ENCODE results near the gene GALNT11.

The GALNT11 gene

GRCh38 chr7:152085131-152085530, 59.7 kb downstream of the GALNT11 start:
- DNase-seq (ENCODE audit: low spot score) = no peak
- no peak for TF ChIP-seq CTCF (IDR thresholded peaks at IDR 0.05)
- H3K27ac ChIP-seq = no peak overlapping the region
- H3K4me3 ChIP-seq = no peak overlapping the region

- Histone ChIP-seq H3K4me3 (no peak overlapping the region), H3K27ac (no peak overlapping the region)
- no peak for DNase-seq (ENCODE audit: low spot score)
- TF ChIP-seq CTCF (IDR thresholded peaks at IDR 0.05) = no peak
Measured at GRCh38 chr7:152086513-152086912, 61.0 kb downstream of the GALNT11 start.

GRCh38 chr7:152089183-152089582, 63.7 kb downstream of the GALNT11 start:
- TF ChIP-seq CTCF (IDR thresholded peaks at IDR 0.05) = no peak
- H3K27ac ChIP-seq = no peak overlapping the region
- no peak for DNase-seq (ENCODE audit: low spot score)
- no peak overlapping the region for H3K4me3 ChIP-seq

DNA sequence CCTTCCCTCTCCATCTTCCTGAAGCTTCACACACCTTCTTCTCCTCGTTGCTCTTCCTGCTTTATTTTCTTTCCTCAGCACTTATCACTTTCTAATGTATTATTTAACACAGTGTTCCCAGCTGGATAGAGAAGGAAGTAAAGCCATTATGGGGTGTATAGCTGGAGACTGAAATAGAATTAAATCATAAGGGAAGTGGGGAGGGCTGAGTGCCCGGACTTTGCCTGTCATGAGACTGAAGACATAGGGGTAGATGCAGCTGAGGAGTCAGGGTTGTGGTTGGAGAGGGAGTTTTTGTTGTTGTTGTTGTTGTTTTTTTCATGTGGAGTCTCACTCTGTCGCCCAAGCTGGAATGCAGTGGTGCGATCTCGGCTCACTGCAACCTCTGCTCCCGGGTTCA, 65.3 kb downstream of the GALNT11 start:
- Histone ChIP-seq H3K4me3 (no peak overlapping the region), H3K27ac (no peak overlapping the region)
- no peak for TF ChIP-seq CTCF (IDR thresholded peaks at IDR 0.05)
- no peak for DNase-seq (ENCODE audit: low spot score)

GRCh38 chr7:152093717-152094116, 68.2 kb downstream of the GALNT11 start:
- TF ChIP-seq CTCF (IDR thresholded peaks at IDR 0.05) = no peak
- no peak for DNase-seq (ENCODE audit: low spot score)
- Histone ChIP-seq H3K4me3 (no peak overlapping the region), H3K27ac (no peak overlapping the region)

DNA sequence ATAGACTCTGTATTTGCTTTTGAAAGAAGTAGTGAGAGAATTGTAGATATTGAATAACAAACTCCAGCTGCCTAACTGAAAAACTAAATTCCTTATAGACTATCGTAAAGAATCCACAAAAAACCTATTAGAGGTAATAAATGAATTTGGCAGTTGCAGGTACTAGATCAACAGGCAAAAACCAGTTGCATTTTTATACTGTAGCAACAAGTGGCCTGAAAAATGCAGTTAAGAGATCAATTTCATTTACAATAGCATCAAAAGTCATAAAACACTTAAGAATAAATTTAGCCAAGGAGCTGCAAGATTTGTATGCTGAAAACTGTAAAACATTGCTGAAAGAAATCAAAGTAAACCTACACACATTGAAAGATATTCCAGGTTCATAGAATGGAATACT, 70.3 kb downstream of the GALNT11 start:
- H3K27ac ChIP-seq = no peak overlapping the region
- no peak overlapping the region for H3K4me3 ChIP-seq
- DNase-seq (ENCODE audit: low spot score) = no peak
- TF ChIP-seq CTCF (IDR thresholded peaks at IDR 0.05) = no peak

- H3K27ac ChIP-seq = no peak overlapping the region
- no peak for TF ChIP-seq CTCF (IDR thresholded peaks at IDR 0.05)
- DNase-seq (ENCODE audit: low spot score) = no peak
- no peak overlapping the region for H3K4me3 ChIP-seq
Measured at GRCh38 chr7:152097330-152097729, 71.9 kb downstream of the GALNT11 start.
